PC-9 (cell line): ENCODE data around the gene RTP2. TPM values are rescaled to one million over a fixed set of nuclear protein-coding genes. Genes with fewer than 3 reads are reported as not detected.
A peak's percentile ranks its signal among the peaks of the same experiment; 100 is the strongest.

Experiments used
- BruUV-seq: library from RNA; stranded (reverse); fragments of 400-500 nt; replicated peaks from 2 replicates; lab custom pipeline; 2021; lab: Mats Ljungman, UMichigan
- CTCF ChIA-PET: fragments of 300-600 bp; sonication (Branson Sonifier 250); formaldehyde crosslinking; loops from one replicate; lab custom pipeline; 2022; ENCODE audit warnings: antibody characterized with exemption; lab: Charles Lee
- POLR2A ChIA-PET: fragments of 300-600 bp; sonication (Branson Sonifier 250); formaldehyde crosslinking; loops from one replicate; lab custom pipeline; 2022; ENCODE audit warnings: antibody characterized with exemption; ENCODE audit not compliant: unreplicated experiment; lab: Charles Lee
- DNase-seq, 2 experiments: peaks; one replicate each; pipeline versions ENCODE4 v3.0.0 to v3.0.0-alpha.2; 2015 to 2022; ENCODE audit warnings: mixed read lengths in 1 of 2
- H2AFZ ChIP-seq: fragments of 200-600 bp; sonication (generic); 2 replicates; pipeline ENCODE4 v1.8.1; 2017; ENCODE audit warnings: antibody characterized with exemption
- H3F3A ChIP-seq: fragments of 200-600 bp; sonication (generic); 2 replicates; pipeline ENCODE4 v1.8.1; 2017; ENCODE audit warnings: antibody characterized with exemption, mild to moderate bottlenecking, low read depth; ENCODE audit not compliant: insufficient read depth
- H3K27ac ChIP-seq: fragments of 200-600 bp; sonication (generic); 2 replicates; pipeline ENCODE4 v1.6.1; 2016; ENCODE audit warnings: mixed run types
- H3K27me3 ChIP-seq: fragments of 200-600 bp; sonication (generic); 2 replicates; pipeline ENCODE4 v1.6.1; 2016; ENCODE audit warnings: low read depth, mixed run types; ENCODE audit not compliant: insufficient read depth
- H3K36me3 ChIP-seq: fragments of 200-600 bp; sonication (generic); 2 replicates; pipeline ENCODE4 v1.6.1; 2016; ENCODE audit warnings: low read depth, mixed run types
- H3K4me1 ChIP-seq: fragments of 200-600 bp; sonication (generic); replicated peaks from 2 replicates; pipeline ENCODE4 v1.6.1; 2016; ENCODE audit warnings: mixed run types; ENCODE audit not compliant: insufficient read depth
- H3K4me2 ChIP-seq: fragments of 200-600 bp; sonication (generic); 2 replicates; pipeline ENCODE4 v1.6.1; 2017; ENCODE audit warnings: mixed run types
- H3K4me3 ChIP-seq: fragments of 200-600 bp; sonication (generic); 2 replicates; pipeline ENCODE4 v1.6.1; 2016; ENCODE audit warnings: mixed run types
- H3K79me2 ChIP-seq: fragments of 200-600 bp; sonication (generic); 2 replicates; pipeline ENCODE4 v1.6.1; 2017; ENCODE audit warnings: low read depth, mixed run types
- H3K9me2 ChIP-seq: fragments of 200-600 bp; sonication (generic); 2 replicates; pipeline ENCODE4 v1.8.1; 2017; ENCODE audit warnings: mild to moderate bottlenecking; ENCODE audit not compliant: insufficient read depth
- H3K9me3 ChIP-seq: fragments of 200-600 bp; sonication (generic); 2 replicates; pipeline ENCODE4 v1.8.1; 2016; ENCODE audit warnings: low read depth; ENCODE audit not compliant: insufficient read depth
- H4K20me1 ChIP-seq: fragments of 200-600 bp; sonication (generic); 2 replicates; pipeline ENCODE4 v1.8.1; 2017; ENCODE audit not compliant: insufficient read depth
- EZH2 ChIP-seq: fragments of 200-600 bp; sonication (generic); IDR thresholded peaks from 2 replicates; pipeline ENCODE4 v1.8.0; 2017; ENCODE audit warnings: antibody characterized with exemption, low read depth
- intact Hi-C: fragments of 100-400 bp; cut with micrococcal nuclease; formaldehyde crosslinking; loops from one replicate; pipeline ENCODE4 v1.10.0; 2022; ENCODE audit not compliant: unreplicated experiment
- total RNA-seq: library from RNA; stranded (reverse); gene quantifications from 2 replicates; pipeline ENCODE4 v1.2.3, GENCODE V29; 2021
- TF ChIP-seq, protein P1 (sequence below): fragments of 200-600 bp; sonication (generic); conservative IDR thresholded peaks from 2 replicates; pipeline ENCODE4 v1.6.1; 2017; ENCODE audit warnings: mixed run types, antibody characterized with exemption, mild to moderate bottlenecking, moderate library complexity

The RTP2 gene
- total RNA-seq, 1 experiment from 2014 or later = not detected

DNA sequence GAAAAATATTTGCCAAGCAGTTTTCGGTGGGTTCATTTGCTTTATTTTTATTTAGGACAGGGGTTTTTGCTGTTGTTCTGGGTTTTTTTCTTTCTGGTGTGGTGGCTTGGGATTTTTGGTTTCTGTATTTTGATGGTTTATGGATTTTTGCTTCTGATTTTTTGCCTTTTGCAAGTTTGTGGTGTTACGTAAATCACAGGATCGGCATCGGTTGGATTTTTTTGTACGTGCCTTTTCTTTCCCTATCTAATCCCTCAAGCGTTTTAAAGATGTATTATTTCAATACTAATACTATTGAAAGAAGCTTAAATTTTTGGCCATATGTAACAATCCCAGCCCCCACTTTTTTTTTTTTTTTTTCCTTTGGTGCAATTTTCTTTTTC lies 43.7 kb upstream of the RTP2 start:
- Histone ChIP-seq H2AFZ (peak overlapping the region; percentile 87), H3K79me2 (peaks cover 60% of the 10 kb centered on the region), H3K27me3 (no peaks in the 10 kb centered on the region), H3K4me3 (peak overlapping the region; percentile 88), H3K36me3 (no peaks in the 10 kb centered on the region), H3K9me3 (no peaks in the 10 kb centered on the region), H3K27ac (peak overlapping the region; percentile 94), H3F3A (peaks cover 25% of the 10 kb centered on the region), H4K20me1 (peaks cover 5% of the 10 kb centered on the region; the same call in 1 of the 2 replicates), H3K4me2 (peak overlapping the region; percentile 99), H3K4me1 (peaks cover 50% of the 10 kb centered on the region), H3K9me2 (no peaks in the 10 kb centered on the region)
- TF ChIP-seq, protein P1, sequence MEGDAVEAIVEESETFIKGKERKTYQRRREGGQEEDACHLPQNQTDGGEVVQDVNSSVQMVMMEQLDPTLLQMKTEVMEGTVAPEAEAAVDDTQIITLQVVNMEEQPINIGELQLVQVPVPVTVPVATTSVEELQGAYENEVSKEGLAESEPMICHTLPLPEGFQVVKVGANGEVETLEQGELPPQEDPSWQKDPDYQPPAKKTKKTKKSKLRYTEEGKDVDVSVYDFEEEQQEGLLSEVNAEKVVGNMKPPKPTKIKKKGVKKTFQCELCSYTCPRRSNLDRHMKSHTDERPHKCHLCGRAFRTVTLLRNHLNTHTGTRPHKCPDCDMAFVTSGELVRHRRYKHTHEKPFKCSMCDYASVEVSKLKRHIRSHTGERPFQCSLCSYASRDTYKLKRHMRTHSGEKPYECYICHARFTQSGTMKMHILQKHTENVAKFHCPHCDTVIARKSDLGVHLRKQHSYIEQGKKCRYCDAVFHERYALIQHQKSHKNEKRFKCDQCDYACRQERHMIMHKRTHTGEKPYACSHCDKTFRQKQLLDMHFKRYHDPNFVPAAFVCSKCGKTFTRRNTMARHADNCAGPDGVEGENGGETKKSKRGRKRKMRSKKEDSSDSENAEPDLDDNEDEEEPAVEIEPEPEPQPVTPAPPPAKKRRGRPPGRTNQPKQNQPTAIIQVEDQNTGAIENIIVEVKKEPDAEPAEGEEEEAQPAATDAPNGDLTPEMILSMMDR = no peak
- TF ChIP-seq EZH2 = no peak
- TSS peak; percentile 88 for BruUV-seq
- intact Hi-C loops = loop anchor here (10.0 kb wide), 3 partner anchors 689 to 1009 kb away; no protein-coding TSS in a partner anchor
- no peak for DNase-seq
- POLR2A ChIA-PET = interaction anchor here (0.5 to 2.5 kb wide), 15 partner anchors 134 to 1201 kb away, joined by 3 to 37 read pairs (median 7); no protein-coding TSS in a partner anchor
- CTCF ChIA-PET = interaction anchor here (0.6 to 1.4 kb wide), 7 partner anchors 17 to 1403 kb away, joined by 3 to 10 read pairs (median 5); partner anchors contain the start of gene LPP

DNA sequence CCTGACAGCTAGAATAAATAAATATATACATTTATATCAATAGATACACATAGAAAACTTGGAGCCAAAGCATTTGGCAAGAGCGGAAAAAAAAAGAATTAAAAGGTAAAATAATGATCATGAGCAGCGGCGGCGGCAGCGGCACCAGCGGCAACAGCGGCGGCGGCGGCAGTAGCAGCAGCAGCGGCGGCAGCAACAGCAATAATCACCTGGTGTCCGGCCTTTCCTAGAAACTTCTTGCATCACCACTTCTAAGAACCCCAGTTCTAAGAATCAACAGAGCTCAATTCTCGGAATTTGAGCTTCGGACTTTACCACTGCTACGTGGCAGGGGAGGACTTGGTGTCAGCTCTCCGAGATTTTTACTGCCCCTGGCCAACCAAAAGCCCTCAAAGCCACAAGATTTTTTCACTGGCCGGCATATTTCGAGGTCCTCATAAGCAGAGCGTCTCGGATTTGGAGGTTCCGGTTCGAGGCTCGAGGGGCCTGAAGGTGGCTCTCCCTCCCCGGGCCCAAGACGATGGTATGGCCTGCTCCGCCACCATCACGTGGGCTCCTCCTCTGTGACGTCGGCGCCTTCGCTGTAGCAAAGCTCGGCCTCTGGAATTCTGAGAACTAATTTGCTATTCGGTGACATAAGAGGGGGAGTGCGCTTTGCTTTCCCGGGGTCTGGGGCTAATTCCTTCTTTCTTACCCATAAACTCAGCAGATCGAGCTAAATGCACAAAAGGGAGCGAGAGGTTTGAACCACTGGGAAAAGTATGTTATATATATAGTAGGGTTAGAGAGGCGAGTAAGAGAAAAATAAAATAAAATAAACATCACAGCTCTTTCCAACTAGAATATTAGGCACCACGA lies 43.1 kb upstream of the RTP2 start, which contains the start of gene BCL6:
Gene BCL6 (minus strand): TSS at position 268 of the 858 bp plus-strand sequence. CDS start 11,775 bp downstream, outside the sequence.
- TF ChIP-seq, protein P1 = 0 out of 2 replicates have a peak, but pooled peaks have one; percentile 19
- TF ChIP-seq EZH2 = no peak
- Histone ChIP-seq H3K9me2 (no peaks in the 10 kb centered on the region), H3K4me2 (peak within 1 kb of the TSS; percentile 99), H3K27me3 (no peaks in the 10 kb centered on the region), H3K9me3 (no peaks in the 10 kb centered on the region), H2AFZ (peak within 1 kb of the TSS; percentile 87), H3K79me2 (peaks cover 67% of the 10 kb centered on the region), H3K36me3 (no peaks in the 10 kb centered on the region), H4K20me1 (peaks cover 9% of the 10 kb centered on the region), H3K4me3 (peak within 1 kb of the TSS; percentile 88), H3F3A (peaks cover 21% of the 10 kb centered on the region), H3K27ac (peak within 1 kb of the TSS; percentile 94), H3K4me1 (peaks cover 48% of the 10 kb centered on the region)
- CTCF ChIA-PET = interaction anchor here (0.6 to 1.4 kb wide), 8 partner anchors 18 to 1404 kb away, joined by 3 to 10 read pairs (median 4); partner anchors contain the start of gene LPP
- intact Hi-C loops = loop anchor here (1.0 to 10.0 kb wide), 12 partner anchors 210 to 1203 kb away; no protein-coding TSS in a partner anchor
- POLR2A ChIA-PET = interaction anchor here (0.5 to 2.5 kb wide), 29 partner anchors 10 to 1783 kb away, joined by 3 to 37 read pairs (median 4); partner anchors contain the start of gene RPL39L
- BruUV-seq = no TSS peak
- peak; percentile 92 to 99 for DNase-seq
